HG02943 (cell line): ENCODE measurements around the gene BRICD5.

Experiments
- ATAC-seq: cut with Tn5 transposase; IDR thresholded peaks from one replicate; pipeline ENCODE4 v1.9.1; 2021; ENCODE audit warnings: mild to moderate bottlenecking, low read depth, moderate library complexity; ENCODE audit not compliant: unreplicated experiment

The BRICD5 gene

DNA sequence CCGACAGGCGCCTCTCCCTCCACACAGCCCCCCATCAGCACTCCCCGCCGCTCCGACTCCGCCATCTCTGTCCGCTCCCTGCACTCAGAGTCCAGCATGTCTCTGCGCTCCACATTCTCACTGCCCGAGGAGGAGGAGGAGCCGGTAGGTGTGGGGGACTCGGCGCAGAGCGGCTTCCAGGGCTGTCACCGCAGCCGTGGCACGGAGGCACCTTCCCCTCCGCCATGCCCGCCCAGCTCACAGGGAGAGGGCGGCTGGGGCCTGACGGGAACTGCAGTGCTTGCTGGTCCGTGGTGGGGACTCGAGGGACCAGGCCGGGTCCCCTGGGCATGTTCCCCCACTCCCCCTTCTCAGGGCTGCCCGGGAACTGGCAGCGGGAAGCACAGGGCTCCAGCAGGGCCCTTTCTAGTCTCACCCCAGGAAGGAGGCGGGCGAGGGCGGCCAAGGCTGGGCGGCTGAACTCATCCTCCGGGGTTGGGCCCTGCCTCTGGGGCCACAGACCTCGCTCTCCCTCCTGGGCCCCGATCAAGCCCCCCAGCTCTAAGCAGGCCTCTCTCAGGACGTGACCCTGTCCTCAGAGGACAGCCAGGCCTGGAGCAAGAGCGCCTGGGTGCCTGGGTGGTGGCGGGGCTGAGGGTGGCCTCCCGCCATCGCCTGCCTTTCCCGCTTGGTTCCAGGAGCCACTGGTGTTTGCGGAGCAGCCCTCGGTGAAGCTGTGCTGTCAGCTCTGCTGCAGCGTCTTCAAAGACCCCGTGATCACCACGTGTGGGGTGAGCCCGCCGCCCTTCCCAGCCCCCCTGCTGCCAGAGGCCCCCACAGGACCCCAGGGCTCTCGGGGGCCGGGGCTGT lies 39.9 kb downstream of the BRICD5 start:
- no peak for ATAC-seq

DNA sequence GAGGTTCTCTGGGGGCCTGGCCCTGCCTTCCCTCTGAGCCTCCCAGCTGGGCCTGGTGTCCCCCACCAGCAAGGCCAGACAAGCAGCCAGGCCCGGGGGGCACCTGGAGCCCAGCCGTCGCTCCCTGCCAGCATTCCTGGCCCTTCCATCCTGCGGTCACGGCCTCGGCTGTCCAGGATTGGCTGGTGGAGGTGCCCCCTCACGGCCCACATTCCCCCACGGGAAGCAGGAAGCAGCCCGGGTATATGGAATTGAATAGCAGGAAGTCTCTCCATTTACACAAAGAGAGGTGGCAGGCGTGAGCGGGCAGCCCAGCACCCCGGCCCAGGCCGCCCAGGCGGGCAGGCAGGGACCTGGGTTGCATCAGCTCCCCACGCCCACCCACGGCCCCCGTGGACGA lies 40.6 kb downstream of the BRICD5 start:
- ATAC-seq = no peak

DNA sequence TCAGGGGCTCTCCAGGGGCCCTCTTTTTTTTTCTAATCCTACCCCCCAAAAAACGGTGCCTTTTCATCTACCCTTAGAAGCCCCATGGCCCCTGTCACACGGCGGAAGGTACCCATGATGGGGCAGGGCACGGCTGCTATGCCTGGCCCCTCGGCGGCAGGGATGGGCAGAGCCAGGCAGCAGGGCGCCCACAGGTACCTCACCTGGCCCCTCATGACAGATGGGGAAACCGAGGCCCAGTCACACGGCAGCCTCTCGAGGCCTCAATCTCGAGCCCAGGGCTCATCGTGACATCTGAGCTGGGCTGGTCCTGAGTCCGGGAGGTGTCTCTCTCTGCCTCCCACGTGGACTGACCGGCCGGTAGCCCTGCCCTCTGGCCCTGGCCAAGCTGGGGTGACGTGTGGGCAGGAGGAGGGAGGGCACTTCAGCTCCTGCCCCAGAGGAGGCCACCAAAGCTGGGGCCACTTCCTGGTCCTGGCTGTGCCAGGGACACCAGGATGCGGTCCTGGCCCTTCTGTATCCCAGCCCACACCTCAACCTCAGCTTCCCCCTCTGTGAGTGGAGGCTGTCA lies 43.5 kb downstream of the BRICD5 start:
- no peak for ATAC-seq

DNA sequence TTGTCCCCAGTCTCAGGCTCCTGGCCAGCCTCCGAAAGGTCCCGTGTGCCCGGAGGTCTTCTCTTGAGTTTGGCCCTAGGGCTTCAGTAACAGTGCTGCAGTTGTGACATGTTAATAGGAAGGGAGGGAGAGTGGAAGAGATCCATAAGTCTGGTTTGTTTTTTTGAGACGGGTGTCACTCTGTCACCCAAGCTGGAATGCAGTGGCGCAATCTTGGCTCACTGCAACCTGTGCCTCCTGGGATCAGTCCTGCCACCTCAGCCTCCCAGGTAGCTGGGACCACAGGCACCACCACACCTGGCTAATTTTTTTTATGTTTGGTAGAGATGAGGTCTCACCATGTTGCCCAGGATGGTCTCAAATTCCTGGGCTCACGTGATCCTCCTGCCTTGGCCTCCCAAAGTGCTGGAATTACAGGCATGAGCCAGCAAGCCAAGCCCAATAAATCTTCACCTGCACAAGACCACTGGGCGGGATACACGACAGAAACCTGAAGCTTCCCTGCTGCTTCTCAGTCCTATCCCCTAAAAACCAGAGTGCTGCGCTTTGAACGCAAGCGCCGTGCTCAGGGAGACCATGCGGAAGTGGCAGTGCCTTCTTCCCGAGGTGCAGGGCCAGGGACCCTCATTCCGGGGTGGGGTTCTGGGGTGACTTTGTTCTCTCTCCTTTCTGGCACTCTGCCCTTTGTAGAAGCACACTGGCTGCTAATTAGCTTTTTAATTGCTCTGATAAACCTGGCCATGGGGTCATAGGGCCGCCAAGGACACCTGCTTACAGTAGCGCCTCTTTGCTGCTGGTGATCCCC lies 44.2 kb downstream of the BRICD5 start:
- no peak for ATAC-seq

DNA sequence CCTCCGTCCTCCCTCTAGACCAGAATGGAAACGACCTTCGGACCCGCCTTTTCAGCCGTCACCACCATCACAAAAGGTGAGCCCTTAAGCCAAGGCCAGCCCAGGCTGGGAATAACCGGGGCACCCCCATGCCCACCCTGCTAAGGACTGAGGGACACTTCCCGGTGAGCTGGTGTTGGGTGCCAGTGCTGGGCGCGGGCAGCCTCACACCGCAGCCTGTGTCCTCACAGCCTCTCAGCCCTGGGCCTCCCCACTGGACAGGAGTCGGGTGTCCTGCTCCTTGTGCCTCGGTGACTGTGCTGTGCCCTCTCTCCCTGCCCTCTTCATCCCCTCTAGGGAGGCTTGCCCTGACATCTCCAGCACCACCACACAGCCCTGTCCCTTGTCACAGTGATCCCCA lies 44.8 kb downstream of the BRICD5 start:
- ATAC-seq = no peak

- no peak for ATAC-seq
These were observed 47.3 kb downstream of the BRICD5 start for GRCh38 chr16:2163211-2163881.

GRCh38 chr16:2162676-2163118 lies 48.0 kb downstream of the BRICD5 start:
- no peak for ATAC-seq

GRCh38 chr16:2161911-2162310 lies 48.8 kb downstream of the BRICD5 start:
- no peak for ATAC-seq

DNA sequence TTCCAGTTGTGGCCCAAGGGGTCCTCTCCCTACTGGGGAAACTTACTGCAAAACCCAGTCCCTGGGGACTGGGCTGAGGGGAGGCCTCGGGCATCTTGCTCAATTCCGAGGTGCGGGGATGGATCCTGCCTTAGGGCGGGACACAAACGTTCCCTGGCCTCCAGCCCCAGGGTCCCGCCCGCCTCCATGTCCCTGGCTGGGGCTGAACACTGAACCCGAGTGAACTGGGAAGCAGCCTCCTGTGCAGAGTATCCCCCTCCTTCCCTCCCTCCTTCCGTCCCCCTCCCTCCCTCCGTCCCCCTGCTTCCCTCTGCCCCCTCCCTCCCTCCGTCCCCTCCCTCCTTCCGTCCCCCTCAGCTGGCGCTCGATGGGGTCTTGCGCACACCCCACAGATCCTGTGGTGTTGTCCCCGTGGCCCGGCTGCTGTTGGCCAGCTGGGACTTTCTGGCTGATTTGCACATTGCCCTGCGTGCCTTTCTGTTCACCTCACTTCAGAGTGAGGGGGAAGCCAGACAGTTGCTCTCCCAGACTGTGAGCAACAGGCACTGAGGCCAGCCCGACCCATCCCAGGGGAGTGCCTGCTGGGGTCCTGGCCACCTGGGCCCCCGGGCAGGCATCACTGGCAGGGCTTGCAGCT lies 49.6 kb downstream of the BRICD5 start:
- no peak for ATAC-seq
